DOHH2 (cell line): ENCODE data around the gene BIN1.

Experiments used
- H3F3A ChIP-seq: fragments of 200-600 bp; sonication (generic), shearing (Covaris generic); 2 replicates; pipeline ENCODE4 v1.6.0; 2016; ENCODE audit warnings: antibody characterized with exemption, mild to moderate bottlenecking; ENCODE audit not compliant: control insufficient read depth, insufficient read depth
- H3K27ac ChIP-seq: fragments of 200-600 bp; sonication (generic); 2 replicates; pipeline ENCODE4 v1.5.1; 2014; ENCODE audit warnings: low read depth, mild to moderate bottlenecking, low read length, moderate library complexity
- H3K27me3 ChIP-seq: fragments of 200-600 bp; sonication (generic); 2 replicates; pipeline ENCODE4 v1.6.1; 2014; ENCODE audit warnings: mild to moderate bottlenecking, low read length, mixed read lengths; ENCODE audit not compliant: control insufficient read depth
- H3K36me3 ChIP-seq: fragments of 200-600 bp; sonication (generic); 2 replicates; pipeline ENCODE4 v1.6.1; 2014; ENCODE audit warnings: mild to moderate bottlenecking, low read length, moderate library complexity, mixed read lengths; ENCODE audit not compliant: control insufficient read depth
- H3K4me1 ChIP-seq: fragments of 200-600 bp; sonication (generic); 2 replicates; pipeline ENCODE4 v1.6.1; 2014; ENCODE audit warnings: mild to moderate bottlenecking, low read length, mixed read lengths; ENCODE audit not compliant: control insufficient read depth
- H3K4me2 ChIP-seq: fragments of 200-600 bp; sonication (generic); 2 replicates; pipeline ENCODE4 v1.6.0; 2014; ENCODE audit warnings: mild to moderate bottlenecking, low read length, moderate library complexity
- H3K4me3 ChIP-seq: fragments of 200-600 bp; sonication (generic); 2 replicates; pipeline ENCODE4 v1.5.1; 2014; ENCODE audit warnings: mild to moderate bottlenecking, low read length, mixed read lengths
- H3K79me2 ChIP-seq: fragments of 200-600 bp; sonication (generic); 2 replicates; pipeline ENCODE4 v1.6.1; 2014; ENCODE audit warnings: mild to moderate bottlenecking, low read length, mixed read lengths; ENCODE audit not compliant: control insufficient read depth
- H3K9me2 ChIP-seq: fragments of 200-600 bp; sonication (generic); replicated peaks from 2 replicates; pipeline ENCODE4 v1.6.1; 2014; ENCODE audit warnings: mild to moderate bottlenecking, low read length, mixed read lengths; ENCODE audit not compliant: control insufficient read depth
- H3K9me3 ChIP-seq: fragments of 200-600 bp; sonication (generic); 2 replicates; pipeline ENCODE4 v1.6.1; 2014; ENCODE audit warnings: antibody characterized with exemption, low read length, mixed read lengths; ENCODE audit not compliant: control insufficient read depth, insufficient read depth
- H4K20me1 ChIP-seq: fragments of 200-600 bp; sonication (generic); 2 replicates; pipeline ENCODE4 v1.6.0; 2014; ENCODE audit warnings: low read depth, mild to moderate bottlenecking, antibody characterized with exemption, low read length, moderate library complexity; ENCODE audit not compliant: control insufficient read depth, insufficient read depth
- EZH2phosphoT487 ChIP-seq: fragments of 200-600 bp; sonication (generic); IDR thresholded peaks from 2 replicates; pipeline ENCODE4 v1.6.1; 2017; ENCODE audit warnings: borderline replicate concordance, mild to moderate bottlenecking, antibody characterized with exemption, low read length, moderate library complexity, mixed read lengths
- TF ChIP-seq, protein P1 (sequence below): fragments of 200-600 bp; sonication (generic); IDR thresholded peaks from one replicate; pipeline ENCODE4 v1.5.1; 2014; ENCODE audit warnings: antibody characterized with exemption, mild to moderate bottlenecking, low read depth, low read length; ENCODE audit not compliant: poor library complexity, severe bottlenecking

Gene BIN1

DNA sequence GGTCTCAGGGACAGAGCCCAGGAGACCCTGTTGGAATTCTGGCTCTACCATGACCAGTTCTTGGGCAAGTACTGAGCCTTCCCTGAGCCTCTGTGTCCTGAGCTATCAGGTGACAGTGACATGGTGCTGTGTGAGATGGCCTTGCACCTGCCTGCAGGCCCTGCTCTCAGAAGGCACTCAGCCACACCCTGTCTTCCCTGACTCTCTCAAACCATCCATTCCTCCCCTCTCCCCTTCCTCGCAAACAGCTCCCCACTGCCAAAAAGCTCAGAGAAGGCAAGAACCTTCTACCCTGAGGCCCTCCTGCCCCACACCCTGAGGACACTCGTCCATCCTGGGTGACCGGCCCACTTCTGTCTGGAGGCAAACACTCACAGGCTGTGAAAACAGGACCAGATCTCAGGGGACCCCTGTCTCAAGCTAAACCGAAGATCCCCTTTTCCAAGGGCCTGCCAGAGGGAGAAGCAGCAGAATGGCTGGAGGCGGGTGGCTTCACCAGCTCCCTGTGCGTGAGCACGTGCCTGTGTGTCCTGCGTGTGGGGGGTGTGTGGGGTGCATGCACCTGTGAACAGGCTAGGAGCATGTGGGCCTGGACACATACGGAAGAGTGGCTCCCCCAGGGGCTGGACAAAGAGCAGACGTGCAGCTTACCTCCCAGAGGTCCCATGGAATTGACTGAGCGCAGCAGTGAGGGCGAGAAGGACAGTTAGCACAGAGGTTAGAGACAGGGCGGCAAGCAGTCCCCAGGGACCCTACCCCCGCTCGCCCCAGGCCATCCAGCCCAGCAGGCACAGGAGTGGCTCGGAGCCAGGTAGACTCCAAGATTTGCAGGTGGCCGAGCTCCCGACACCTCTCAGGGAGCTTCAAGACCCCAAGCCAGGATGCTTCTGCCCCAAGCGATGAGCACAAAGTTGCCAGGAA, 53.9 kb downstream of the BIN1 start:
- Histone ChIP-seq H4K20me1 (no peaks in the 10 kb centered on the region), H3F3A (no peaks in the 10 kb centered on the region), H3K27me3 (no peaks in the 10 kb centered on the region), H3K4me3 (no peak overlapping the region), H3K79me2 (no peaks in the 10 kb centered on the region), H3K4me2 (no peak overlapping the region), H3K9me2 (no peaks in the 10 kb centered on the region), H3K36me3 (no peaks in the 10 kb centered on the region), H3K4me1 (no peaks in the 10 kb centered on the region), H3K9me3 (no peaks in the 10 kb centered on the region), H3K27ac (no peak overlapping the region)
- TF ChIP-seq, protein P1, sequence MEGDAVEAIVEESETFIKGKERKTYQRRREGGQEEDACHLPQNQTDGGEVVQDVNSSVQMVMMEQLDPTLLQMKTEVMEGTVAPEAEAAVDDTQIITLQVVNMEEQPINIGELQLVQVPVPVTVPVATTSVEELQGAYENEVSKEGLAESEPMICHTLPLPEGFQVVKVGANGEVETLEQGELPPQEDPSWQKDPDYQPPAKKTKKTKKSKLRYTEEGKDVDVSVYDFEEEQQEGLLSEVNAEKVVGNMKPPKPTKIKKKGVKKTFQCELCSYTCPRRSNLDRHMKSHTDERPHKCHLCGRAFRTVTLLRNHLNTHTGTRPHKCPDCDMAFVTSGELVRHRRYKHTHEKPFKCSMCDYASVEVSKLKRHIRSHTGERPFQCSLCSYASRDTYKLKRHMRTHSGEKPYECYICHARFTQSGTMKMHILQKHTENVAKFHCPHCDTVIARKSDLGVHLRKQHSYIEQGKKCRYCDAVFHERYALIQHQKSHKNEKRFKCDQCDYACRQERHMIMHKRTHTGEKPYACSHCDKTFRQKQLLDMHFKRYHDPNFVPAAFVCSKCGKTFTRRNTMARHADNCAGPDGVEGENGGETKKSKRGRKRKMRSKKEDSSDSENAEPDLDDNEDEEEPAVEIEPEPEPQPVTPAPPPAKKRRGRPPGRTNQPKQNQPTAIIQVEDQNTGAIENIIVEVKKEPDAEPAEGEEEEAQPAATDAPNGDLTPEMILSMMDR: no peak
- TF ChIP-seq EZH2phosphoT487: no peak

- H3K4me1 ChIP-seq: no peaks in the 10 kb centered on the region
- no peaks in the 10 kb centered on the region for H3K79me2 ChIP-seq
- H3K9me2 ChIP-seq: no peaks in the 10 kb centered on the region
- TF ChIP-seq, protein P1: no peak
- TF ChIP-seq EZH2phosphoT487: no peak
- no peaks in the 10 kb centered on the region for H3K9me3 ChIP-seq
- no peaks in the 10 kb centered on the region for H3K27me3 ChIP-seq
- no peak overlapping the region for H3K4me3 ChIP-seq
- H3K4me2 ChIP-seq: no peak overlapping the region
- H3K36me3 ChIP-seq: no peaks in the 10 kb centered on the region
- no peak overlapping the region for H3K27ac ChIP-seq
- no peaks in the 10 kb centered on the region for H3F3A ChIP-seq
- no peaks in the 10 kb centered on the region for H4K20me1 ChIP-seq
These were observed 54.7 kb downstream of the BIN1 start for GRCh38 chr2:127052057-127052770.

- TF ChIP-seq EZH2phosphoT487: no peak
- TF ChIP-seq, protein P1: no peak
- Histone ChIP-seq H3F3A (no peaks in the 10 kb centered on the region), H3K36me3 (no peaks in the 10 kb centered on the region), H3K4me1 (no peaks in the 10 kb centered on the region), H3K27ac (no peak overlapping the region), H3K79me2 (no peaks in the 10 kb centered on the region), H3K9me2 (no peaks in the 10 kb centered on the region), H3K27me3 (no peaks in the 10 kb centered on the region), H4K20me1 (no peaks in the 10 kb centered on the region), H3K4me3 (no peak overlapping the region), H3K9me3 (peaks cover 3% of the 10 kb centered on the region; the same call in 1 of the 2 replicates), H3K4me2 (no peak overlapping the region)
These were observed 55.6 kb downstream of the BIN1 start for GRCh38 chr2:127051116-127052056.
